GM12878 (cell line): Measurements from ENCODE around the gene THRAP3.

Experiments
- POLR2AphosphoS5 ChIP-seq: IDR thresholded peaks from 2 replicates; pipeline ENCODE4 v1.6.1; 2011; ENCODE audit warnings: mild to moderate bottlenecking, low read length, inconsistent platforms
- RAD21 ChIP-seq: IDR thresholded peaks from 2 replicates; pipeline ENCODE4 v1.6.1; 2011; ENCODE audit warnings: mild to moderate bottlenecking, low read depth, low read length, moderate library complexity; ENCODE audit not compliant: insufficient read depth
- RCOR1 ChIP-seq: conservative IDR thresholded peaks from 2 replicates; pipeline ENCODE4 v1.6.1; 2012; ENCODE audit warnings: low read depth, low read length, improper control_type of control experiment
- SRF ChIP-seq, 2 experiments: IDR thresholded peaks; 2 replicates each; pipeline ENCODE4 v1.6.1; 2011; ENCODE audit warnings: low read depth in 2 of 2, low read length in 2 of 2, mild to moderate bottlenecking in 1 of 2, moderate library complexity in 1 of 2
- TF ChIP-seq, protein P1 (sequence below), 3 experiments: IDR thresholded peaks in 2 of 3; conservative IDR thresholded peaks in 1 of 3; 2 replicates each; pipeline ENCODE4 v1.5.1; 2011; ENCODE audit warnings: low read depth in 3 of 3, low read length in 3 of 3, mild to moderate bottlenecking in 3 of 3, control low read depth in 2 of 3, moderate library complexity in 2 of 3, inconsistent platforms in 1 of 3, mixed read lengths in 1 of 3; ENCODE audit not compliant: control insufficient read depth in 2 of 3, insufficient read depth in 1 of 3; ENCODE audit errors: extremely low read depth in 1 of 3

GRCh38 chr1:36321119-36321951 lies 97.1 kb downstream of the THRAP3 start:
- no peak for TF ChIP-seq RAD21
- TF ChIP-seq, protein P1, sequence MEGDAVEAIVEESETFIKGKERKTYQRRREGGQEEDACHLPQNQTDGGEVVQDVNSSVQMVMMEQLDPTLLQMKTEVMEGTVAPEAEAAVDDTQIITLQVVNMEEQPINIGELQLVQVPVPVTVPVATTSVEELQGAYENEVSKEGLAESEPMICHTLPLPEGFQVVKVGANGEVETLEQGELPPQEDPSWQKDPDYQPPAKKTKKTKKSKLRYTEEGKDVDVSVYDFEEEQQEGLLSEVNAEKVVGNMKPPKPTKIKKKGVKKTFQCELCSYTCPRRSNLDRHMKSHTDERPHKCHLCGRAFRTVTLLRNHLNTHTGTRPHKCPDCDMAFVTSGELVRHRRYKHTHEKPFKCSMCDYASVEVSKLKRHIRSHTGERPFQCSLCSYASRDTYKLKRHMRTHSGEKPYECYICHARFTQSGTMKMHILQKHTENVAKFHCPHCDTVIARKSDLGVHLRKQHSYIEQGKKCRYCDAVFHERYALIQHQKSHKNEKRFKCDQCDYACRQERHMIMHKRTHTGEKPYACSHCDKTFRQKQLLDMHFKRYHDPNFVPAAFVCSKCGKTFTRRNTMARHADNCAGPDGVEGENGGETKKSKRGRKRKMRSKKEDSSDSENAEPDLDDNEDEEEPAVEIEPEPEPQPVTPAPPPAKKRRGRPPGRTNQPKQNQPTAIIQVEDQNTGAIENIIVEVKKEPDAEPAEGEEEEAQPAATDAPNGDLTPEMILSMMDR (IDR thresholded peaks at IDR 0.05 in 2 of 3, conservative IDR thresholded peaks at IDR 0.05 in 1 of 3; ENCODE audit: control insufficient read depth in 2 of 3, extremely low read depth in 1 of 3, insufficient read depth in 1 of 3, low read depth in 3 of 3, low read length in 3 of 3): no peak
- TF ChIP-seq RCOR1: no peak
- TF ChIP-seq SRF (IDR thresholded peaks at IDR 0.05; ENCODE audit: low read depth in 2 of 2, low read length in 2 of 2): no peak
- TF ChIP-seq POLR2AphosphoS5: no peak
